SIG-M5 treated with dmso at 0.1 percent for 504 hours (cell line): ENCODE data around the gene ASGR1.
"Not testable (repeated sequence)": the region's sequence is repeated elsewhere in the genome, so short reads cannot be mapped to it uniquely, and the experiment has no call there.

ENCODE experiments used
- DNase-seq: peaks from one replicate; lab custom pipeline; 2025; ENCODE audit not compliant: unreplicated experiment; lab: John Stamatoyannopoulos, UW

The ASGR1 gene

DNA sequence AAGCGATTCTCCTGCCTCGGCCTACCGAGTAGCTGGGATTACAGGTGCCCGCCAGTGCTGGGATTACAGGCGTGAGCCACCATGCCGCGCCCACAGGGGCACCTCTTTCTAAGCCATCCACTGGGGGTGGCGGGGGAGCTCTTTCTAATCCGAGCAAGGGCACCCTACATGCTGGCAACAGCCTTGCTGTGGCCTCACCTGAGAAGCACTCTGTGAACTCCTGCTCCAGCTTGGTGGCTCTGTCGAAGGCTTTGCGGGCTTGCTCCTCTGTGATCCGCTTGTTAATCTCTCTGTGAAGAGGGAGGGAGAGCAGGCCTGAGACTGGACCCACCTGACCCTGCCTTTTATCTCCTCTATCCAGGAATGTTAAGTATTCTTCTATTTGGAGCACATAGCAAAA, 11.9 kb upstream of the ASGR1 start:
- no peak for DNase-seq

DNA sequence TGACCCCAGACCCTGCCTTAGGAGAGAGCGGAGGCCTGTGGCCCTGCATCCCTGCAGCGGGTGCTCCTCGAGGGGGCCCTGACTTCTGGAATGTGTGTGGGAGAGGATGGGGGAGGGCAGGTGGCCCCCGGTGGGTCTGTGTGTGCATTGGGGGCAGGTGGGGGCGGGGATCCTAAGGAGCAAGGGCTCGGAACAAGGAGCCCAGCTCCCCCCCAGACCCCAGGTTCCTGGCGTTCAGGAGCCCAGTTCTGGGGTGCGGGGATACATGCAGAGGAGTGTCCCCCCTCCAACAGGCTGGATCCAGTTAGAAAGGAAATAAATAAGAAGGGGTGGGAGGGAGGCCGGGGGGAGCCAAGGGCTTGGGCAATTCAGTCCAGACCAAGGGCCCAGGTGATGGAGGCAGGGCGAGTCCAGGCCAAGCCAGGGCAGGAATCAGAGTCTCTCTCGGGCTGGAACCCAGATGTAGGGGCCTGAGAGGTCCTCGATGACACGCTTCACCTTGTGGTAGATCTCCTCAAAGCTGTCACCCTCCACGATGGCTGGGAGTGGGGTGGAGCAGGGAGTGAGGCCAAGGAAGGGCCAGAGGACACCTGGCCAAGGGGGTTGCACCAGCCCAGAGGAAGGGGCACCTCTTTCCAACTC, 11.2 kb upstream of the ASGR1 start:
- no peak for DNase-seq

DNA sequence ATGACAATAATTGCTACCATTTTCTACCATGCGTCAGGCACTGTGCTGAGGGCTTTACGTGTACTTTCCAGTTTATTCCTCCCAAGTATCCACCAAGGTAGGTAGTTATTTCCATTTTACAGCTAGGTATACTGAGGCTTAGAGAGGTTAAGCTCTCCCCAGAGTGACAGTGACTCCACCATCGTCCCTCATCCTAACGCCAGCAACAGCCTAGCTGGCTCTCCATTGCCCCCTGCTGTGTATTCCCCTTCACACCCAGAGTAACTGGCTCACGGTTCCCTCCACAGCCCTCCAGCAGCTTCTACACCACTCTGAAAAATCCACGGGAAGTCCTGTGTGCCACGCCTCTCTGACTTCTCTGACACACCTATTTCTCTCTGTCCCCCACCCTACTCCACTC, 7.1 kb upstream of the ASGR1 start:
- DNase-seq = no peak

DNA sequence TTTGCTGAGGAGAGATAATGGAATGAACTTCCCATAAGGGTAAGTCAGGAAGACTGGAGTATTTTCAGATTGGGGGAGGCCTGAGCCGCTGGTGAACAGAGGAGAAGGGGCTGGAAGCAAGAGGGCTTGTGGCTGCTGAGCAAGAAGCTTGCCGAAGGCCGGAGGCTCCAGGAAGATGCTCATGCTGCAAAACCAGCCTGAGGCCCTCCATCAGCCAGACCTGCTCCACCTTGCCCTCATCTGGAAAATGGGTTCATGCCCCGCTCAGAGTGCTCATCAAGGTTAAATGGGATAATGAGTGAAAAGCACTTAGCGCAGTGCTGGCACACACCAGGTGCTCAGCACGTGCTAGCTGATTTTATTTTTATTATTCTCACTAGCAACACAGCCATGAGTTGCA, 5.5 kb upstream of the ASGR1 start:
- DNase-seq = no peak

DNA sequence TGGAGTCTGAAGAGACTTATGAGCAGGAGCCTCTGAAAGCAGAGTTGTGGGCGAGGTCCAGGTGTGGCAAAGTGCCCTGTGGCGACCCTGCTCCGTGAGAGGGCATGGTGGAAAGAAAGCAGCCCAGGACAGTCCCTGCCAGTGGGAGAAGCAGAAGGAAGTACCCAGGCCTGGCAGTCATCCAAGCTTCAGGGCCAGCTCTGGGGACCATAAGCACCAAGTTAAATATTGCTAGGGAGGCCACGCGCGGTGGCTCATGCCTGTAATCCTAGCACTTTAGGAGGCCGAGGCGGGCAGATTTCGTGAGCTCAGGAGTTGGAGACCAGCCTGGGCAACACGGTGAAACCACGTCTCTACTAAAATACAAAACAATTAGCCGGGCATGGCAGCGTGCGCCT, 4.9 kb upstream of the ASGR1 start:
- no peak for DNase-seq

DNA sequence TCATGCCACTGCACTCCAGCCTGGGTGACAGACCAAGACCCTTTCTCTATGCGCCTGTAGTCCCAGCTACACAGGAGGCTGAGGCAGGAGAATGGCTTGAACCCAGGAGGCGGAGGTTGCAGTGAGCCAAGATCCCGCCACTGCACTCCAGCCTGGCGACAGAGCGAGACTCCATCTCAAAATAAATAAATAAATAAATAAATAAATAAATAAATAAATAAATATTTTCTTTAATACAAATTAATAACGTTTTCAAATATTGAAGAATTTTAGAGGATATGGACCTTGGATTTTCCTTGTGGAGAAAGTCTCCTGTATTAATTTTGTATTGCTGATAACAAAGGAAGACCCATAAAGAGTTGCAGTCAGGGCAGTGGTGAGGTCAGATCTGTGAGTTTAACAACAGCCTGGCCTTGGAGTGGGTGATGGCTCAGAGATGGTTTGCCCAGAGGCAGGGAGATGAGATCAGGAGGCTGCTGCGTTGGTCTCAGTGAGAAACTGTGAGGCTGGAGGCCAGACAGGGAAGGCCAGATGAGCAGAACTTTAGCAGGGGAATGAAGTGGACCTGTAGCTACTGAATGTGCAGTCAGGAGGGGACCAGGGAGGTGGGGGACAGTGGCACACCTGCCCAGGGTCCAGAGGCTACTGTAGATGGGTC, 4.4 kb upstream of the ASGR1 start:
- no peak for DNase-seq

DNA sequence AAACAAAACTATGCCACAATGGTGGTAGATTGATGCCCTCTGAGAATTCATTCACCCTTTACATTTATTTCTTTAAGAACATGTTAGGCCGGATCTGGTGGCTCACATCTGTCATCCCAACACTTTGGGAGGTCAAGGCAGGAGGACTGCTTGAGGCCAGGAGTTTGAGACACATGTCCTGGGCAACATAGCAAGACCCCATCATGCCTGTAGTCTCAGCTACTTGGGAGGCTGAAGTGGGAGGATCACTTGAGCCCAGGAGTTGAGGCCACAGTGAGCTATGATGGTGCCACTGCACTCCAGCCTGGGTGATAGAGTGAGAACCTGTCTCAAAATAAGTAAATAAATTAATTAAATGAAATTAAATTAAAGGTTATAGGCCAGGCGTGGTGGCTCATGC, 2.9 kb upstream of the ASGR1 start:
- not testable (repeated sequence) for DNase-seq

DNA sequence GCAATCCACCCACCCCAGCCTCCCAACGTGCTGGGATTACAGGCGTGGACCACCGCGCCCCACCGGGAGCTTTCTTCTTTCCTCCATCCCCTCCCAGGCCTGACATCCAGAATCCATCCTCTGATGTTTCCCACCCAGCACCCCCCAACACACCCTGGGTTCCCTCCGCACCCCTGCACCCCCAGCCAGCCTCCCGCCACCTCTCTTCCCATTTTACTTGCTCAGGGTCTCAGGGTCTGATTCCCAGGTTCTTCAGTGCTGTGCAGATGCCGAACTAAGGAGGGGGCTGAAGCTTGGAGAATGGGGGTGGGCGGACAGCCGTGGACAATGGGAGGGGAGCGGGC, 225 bp downstream of the ASGR1 start:
- no peak for DNase-seq

DNA sequence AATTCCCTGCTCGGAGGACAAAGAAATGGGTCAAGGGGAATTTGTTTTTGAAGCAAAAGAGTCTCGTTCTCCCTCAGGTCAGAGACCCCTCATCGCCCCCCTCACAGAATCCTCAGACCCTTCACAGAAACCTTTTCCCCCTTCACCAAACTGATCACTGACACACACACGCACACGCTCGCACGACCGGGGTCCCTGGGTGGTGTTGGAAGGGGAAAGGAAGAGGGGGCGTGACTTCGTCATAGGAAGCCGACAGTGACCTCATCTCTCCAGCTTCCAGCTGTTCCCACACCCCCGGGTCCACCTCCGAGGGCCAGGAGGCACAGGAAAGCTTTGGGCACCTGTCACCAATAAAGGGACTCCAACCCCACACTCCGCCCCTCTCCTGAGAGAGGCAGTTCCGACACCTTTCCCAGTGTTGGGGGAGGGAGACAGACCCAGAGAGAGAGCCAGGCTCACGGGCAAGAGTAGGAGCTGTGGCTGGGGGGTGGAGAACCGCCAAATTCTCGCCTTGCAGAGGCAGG, 1.2 kb downstream of the ASGR1 start:
- no peak for DNase-seq

DNA sequence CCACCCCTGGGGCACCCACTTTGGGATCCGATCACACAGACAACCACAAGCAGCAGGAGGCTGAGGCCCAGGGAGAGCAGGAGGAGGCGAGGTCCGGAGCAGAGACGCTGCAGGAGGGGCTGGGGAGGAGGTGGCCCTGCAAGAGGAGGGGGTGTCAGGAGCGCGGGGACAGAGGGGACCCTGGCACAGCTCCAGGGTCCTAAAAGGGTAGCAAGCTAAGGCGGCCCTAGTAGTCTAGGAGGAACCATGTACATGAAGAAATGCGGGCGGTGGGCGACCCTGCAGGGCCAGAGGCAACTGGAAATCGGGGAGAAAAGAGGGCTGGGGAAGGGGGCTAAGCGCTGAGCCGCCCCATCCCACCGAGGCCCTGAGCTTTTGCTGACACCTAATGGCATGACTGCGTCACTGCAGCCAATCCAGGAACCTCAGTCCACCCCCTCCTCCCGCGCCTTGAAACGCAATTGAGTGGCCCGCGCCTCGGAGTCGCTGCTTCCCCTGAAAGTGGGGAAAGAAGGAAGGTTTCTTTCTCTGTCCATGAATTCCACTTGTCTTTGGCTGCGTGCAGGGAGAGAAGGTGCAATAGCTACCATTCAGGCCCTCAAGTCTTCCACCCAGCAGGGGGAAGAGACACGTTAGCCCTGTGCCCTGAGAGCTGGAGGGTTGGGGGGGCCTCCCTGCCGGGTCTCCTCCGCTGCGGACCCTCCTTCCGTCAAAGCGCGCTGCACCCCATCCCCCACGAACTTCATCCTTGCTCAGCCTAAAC, 1.8 kb downstream of the ASGR1 start:
- DNase-seq = peak; percentile 59

DNA sequence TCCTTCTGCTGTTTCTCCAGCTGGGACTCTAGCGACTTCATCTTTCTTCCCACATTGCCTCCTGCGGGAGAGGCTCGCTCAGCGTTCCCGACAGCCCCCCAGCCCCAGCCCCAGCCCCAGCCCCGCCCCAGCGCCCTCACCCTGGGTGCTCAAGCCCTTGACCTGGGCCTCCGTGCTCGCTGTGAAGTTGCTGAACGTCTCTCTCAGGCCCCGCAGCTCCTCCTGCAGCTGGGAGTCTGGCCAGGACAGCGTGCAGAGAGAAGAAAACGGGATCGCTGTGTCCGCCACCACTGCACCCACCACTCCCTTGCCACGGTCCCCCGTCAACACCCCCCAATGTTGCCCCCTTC, 2.4 kb downstream of the ASGR1 start:
- DNase-seq = no peak

DNA sequence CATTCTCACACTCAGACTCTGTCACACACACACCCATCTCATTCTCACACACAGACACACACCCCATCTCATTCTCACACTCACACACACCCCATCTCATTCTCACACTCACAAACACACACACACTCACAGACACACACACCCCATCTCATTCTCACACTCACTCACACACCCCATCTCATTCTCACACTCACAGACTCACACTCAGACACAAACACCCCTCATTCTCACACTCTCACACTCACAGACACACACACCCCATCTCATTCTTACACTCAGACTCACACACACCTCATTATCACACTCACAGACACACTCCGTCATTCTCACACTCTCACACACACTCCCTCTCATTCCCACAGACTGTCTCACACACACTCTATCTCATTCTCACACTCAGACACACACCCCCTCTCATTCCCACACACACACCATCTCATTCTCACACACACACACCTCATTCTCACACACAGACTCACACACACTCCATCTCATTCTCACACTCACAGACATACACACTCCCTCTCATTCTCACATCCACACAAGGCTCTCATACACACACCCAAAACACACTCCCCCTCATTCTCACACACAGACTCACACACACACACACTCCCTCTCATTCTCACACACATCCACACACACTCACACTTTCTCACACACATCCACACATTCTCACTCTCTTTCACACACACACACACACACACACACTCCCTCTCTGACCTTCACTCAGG, 2.9 kb downstream of the ASGR1 start:
- DNase-seq = no peak

DNA sequence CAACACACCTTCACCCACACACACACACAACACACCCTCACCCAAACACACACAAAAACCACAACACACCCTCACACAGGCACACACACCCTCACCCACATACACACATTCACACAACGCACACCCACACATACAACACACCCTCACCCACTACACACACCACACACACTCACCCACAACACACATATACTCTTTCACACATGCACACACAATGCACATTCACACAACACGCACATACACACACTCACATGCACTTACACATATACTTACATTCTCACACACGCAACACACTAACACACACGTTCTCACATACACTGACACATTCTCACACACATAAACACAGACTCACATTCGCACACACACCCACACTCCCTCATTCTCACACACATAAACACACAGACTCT, 3.8 kb downstream of the ASGR1 start:
- no peak for DNase-seq

DNA sequence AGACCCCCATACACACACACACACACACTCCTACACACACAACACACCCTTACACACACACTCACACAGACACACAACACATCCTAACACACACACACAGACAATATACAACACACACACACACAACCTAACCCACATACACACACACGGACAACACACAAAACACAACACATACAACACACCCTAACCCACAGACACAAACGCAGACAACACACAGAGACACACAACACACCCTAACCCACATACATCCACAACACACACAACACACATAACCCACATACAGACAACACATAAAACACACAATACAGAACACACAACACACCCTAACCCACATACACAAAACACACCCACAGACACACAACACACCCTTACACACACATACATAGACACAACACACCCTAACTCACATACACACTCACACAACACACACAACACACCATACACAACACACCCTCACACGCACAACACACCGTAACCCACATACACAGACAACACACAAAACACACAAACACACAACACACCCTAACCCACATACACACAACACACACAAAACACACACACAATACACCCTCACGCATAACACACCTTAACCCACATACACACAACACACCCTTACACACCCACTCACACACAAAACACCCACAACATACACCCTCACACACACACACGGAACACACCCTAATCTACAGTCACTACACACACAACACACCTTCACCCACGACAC, 4.4 kb downstream of the ASGR1 start:
- no peak for DNase-seq

DNA sequence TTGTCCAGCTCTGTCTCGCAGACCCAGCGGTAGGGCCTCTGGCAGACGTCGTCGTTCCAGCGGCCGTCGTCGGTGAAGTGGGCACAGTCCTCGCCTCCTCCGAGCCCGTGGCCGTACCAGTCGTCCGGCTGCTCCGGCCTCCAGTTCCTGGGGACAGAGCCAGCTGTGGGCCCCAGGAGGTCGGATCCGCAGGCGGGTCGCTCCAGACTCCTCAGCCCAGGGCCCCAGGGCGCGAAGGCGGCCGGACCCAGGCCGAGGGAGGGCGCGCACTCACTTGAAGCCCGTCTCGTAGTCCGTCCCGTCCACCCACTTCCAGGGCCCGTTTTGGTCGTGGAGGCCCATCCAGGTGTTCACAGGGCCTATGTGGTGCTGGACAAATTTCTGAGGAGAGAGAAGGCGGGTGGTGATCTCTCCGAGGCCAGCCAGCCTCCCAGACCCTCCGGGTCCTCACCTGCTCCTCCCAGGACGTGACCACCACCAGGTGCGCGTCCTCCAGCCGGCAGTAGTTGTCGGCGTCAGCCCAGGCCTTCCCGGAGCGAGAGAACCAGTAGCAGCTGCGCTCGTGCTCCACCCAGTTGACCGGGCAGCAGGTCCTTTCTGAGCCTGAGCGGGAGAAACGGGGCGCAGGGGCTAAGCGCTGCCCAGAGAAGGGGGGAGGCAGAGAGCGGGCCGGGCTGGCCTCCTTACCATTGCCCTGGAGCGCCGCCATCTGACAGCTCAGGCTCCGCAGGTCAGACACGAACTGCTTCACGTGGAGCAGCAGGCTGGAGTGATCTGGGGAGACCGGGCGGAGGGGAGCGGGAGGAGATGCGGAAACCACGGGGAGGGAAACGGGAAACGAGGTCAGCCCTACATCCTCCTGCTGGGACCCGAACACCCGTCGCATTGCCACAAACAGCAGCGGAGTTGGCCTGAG, 5.2 kb downstream of the ASGR1 start:
- DNase-seq = no peak

DNA sequence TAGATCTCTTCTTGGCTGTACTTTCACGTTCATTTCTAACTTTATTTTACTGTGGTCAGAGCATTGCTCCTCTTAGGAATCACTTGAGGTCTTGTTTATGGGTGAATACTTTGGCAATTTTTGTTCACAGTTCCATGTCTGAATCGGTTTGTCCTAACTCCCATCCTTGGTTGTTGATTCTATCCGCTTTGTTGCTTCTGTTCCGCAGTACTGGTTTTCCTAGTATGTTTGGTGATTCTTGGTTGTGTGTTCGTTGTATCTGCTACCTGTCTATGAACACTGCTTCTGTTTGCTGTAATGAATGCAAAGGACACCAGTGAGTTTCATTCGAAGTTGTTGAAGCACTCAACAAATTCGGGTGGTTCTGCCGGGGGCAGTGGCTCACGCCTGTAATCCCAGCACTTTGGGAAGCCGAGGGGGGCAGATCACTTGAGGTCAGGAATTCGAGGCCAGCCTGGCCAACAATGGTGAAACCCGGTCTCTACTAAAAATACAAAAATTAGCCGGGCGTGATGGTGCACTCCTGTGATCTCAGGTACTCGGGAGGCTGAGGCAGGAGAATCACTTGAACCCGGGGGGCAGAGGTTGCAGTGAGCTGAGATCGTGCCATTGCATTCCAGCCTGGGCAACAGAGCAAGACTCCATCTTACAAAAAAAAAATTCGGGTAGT, 6.5 kb downstream of the ASGR1 start:
- DNase-seq = not testable (repeated sequence)

DNA sequence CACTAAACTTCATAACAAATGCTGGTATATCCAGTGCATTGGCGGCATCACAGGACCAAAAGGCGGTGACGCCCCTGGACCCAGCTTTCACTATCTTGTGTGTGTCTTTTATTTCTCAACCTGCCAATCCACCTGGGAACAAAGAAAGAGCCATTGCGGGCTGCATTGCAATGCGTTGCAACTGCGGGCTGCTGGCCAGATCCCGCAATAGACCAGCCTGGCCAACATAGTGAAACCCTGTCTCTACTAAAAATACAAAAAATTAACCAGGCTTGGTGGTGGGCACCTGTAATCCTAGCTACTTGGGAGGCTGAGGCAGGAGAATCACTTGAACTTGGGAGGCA, 9.6 kb downstream of the ASGR1 start:
- not testable (repeated sequence) for DNase-seq

DNA sequence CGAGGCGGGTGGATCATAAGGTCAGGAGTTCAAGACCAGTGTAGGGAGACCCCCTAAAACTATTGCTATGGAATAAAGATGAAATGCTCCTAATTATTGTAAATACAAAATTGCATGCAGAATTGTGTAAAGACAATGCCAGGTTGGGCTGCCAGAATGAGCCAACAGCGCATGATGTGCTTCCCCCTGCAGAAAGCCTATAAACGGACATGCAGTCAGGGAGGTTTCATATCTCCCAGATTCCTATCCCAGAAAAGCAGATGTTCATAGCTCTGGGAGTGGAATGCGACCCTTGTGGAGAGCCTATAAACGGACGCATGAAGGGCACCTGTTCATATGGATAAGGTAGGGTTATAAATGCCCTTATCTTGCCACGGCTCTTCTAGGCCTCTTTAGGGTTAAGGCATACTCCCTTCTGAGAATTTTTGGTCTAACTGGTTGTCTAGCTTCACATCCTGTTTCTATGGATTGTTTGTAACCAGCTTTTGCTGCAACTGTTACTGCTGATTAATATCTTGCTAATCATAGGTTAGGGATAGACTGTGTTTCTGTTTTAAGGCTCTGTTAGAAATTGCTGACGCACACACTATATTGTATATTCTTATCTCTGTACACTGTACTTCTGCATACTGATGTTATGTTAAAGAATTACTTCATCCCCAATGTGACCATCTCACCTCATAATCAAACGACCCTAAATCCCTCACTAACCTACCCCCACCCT, 10.2 kb downstream of the ASGR1 start:
- DNase-seq = not testable (repeated sequence)

DNA sequence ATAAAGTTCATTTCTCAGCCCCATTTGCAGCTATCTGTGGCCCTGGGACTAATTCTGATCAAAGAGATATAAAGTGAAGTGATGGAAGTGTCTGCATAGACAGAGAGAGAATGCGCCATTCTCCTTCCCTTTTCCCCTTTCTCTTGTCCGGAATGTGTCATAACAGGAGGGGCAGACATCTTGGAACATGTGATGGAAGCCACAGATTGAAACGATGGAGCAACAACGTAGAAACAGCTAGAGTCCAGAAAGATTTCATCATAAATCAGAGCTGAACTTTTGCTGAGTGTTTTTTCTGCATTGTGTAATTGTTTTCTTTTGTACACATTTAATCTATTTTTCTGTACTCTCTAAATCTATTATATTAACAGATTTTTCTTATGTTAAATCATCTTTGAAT, 11.3 kb downstream of the ASGR1 start:
- DNase-seq = peak; percentile 90
